Measurements from ENCODE around the gene ACOT7. TPM values are rescaled to one million over a fixed set of nuclear protein-coding genes. Genes with fewer than 3 reads are reported as not detected.

The ACOT7 gene
- total RNA-seq, 1 donor from 2014 or later: 107 TPM

- no peak for DNase-seq (ENCODE audit: low read depth, low spot score)
- H3K9me3 Mint-ChIP-seq: no peaks in the 10 kb centered on the region
- peaks cover 13% of the 10 kb centered on the region for H3K4me1 Mint-ChIP-seq
- H3K27me3 Mint-ChIP-seq (ENCODE audit: low read depth): no peaks in the 10 kb centered on the region
- no peak overlapping the region for H3K4me3 Mint-ChIP-seq
- H3K27ac Mint-ChIP-seq (ENCODE audit: unreplicated experiment): peak overlapping the region; percentile 43
- no peak for TF ChIP-seq CTCF (conservative IDR thresholded peaks at IDR 0.05)
- H3K36me3 Mint-ChIP-seq (ENCODE audit: low read depth): peaks cover under 1% of the 10 kb centered on the region
These were observed 105.5 kb downstream of the ACOT7 start for GRCh38 chr1:6288026-6288425.

GRCh38 chr1:6287431-6287886, 106.1 kb downstream of the ACOT7 start:
- H3K27me3 Mint-ChIP-seq (ENCODE audit: low read depth): no peaks in the 10 kb centered on the region
- no peaks in the 10 kb centered on the region for H3K36me3 Mint-ChIP-seq (ENCODE audit: low read depth)
- H3K4me1 Mint-ChIP-seq: peaks cover 13% of the 10 kb centered on the region
- no peaks in the 10 kb centered on the region for H3K9me3 Mint-ChIP-seq
- no peak overlapping the region for H3K4me3 Mint-ChIP-seq
- DNase-seq (ENCODE audit: low read depth, low spot score): no peak
- no peak for TF ChIP-seq CTCF (conservative IDR thresholded peaks at IDR 0.05)
- H3K27ac Mint-ChIP-seq (ENCODE audit: unreplicated experiment): peak overlapping the region; percentile 43

- H3K27me3 Mint-ChIP-seq (ENCODE audit: low read depth): no peaks in the 10 kb centered on the region
- no peak overlapping the region for H3K4me3 Mint-ChIP-seq
- no peaks in the 10 kb centered on the region for H3K36me3 Mint-ChIP-seq (ENCODE audit: low read depth)
- no peak for TF ChIP-seq CTCF (conservative IDR thresholded peaks at IDR 0.05)
- H3K27ac Mint-ChIP-seq (ENCODE audit: unreplicated experiment): no peak overlapping the region
- DNase-seq (ENCODE audit: low read depth, low spot score): no peak
- peaks cover 9% of the 10 kb centered on the region for H3K4me1 Mint-ChIP-seq
- no peaks in the 10 kb centered on the region for H3K9me3 Mint-ChIP-seq
These were observed 106.5 kb downstream of the ACOT7 start for GRCh38 chr1:6287029-6287428.

GRCh38 chr1:6286266-6286665, 107.3 kb downstream of the ACOT7 start:
- no peak for DNase-seq (ENCODE audit: low read depth, low spot score)
- H3K27ac Mint-ChIP-seq (ENCODE audit: unreplicated experiment): no peak overlapping the region
- H3K4me3 Mint-ChIP-seq: no peak overlapping the region
- peaks cover 3% of the 10 kb centered on the region for H3K4me1 Mint-ChIP-seq
- TF ChIP-seq CTCF (conservative IDR thresholded peaks at IDR 0.05): no peak
- no peaks in the 10 kb centered on the region for H3K36me3 Mint-ChIP-seq (ENCODE audit: low read depth)
- H3K9me3 Mint-ChIP-seq: no peaks in the 10 kb centered on the region
- H3K27me3 Mint-ChIP-seq (ENCODE audit: low read depth): no peaks in the 10 kb centered on the region

- Mint-ChIP-seq H3K36me3 (ENCODE audit: low read depth) (no peaks in the 10 kb centered on the region), H3K4me3 (no peak overlapping the region), H3K27me3 (ENCODE audit: low read depth) (no peaks in the 10 kb centered on the region), H3K27ac (ENCODE audit: unreplicated experiment) (peak overlapping the region; percentile 50), H3K9me3 (no peaks in the 10 kb centered on the region), H3K4me1 (peaks cover 3% of the 10 kb centered on the region)
- no peak for DNase-seq (ENCODE audit: low read depth, low spot score)
- TF ChIP-seq CTCF (conservative IDR thresholded peaks at IDR 0.05): no peak
These were observed 108.2 kb downstream of the ACOT7 start for GRCh38 chr1:6285336-6285735.

Measured in neural crest cell (in vitro differentiated cells).